ENCODE measurements around the gene SORCS2.
"Not testable (repeated sequence)": the region's sequence is repeated elsewhere in the genome, so short reads cannot be mapped to it uniquely, and the experiment has no call there.

SORCS2 gene

DNA sequence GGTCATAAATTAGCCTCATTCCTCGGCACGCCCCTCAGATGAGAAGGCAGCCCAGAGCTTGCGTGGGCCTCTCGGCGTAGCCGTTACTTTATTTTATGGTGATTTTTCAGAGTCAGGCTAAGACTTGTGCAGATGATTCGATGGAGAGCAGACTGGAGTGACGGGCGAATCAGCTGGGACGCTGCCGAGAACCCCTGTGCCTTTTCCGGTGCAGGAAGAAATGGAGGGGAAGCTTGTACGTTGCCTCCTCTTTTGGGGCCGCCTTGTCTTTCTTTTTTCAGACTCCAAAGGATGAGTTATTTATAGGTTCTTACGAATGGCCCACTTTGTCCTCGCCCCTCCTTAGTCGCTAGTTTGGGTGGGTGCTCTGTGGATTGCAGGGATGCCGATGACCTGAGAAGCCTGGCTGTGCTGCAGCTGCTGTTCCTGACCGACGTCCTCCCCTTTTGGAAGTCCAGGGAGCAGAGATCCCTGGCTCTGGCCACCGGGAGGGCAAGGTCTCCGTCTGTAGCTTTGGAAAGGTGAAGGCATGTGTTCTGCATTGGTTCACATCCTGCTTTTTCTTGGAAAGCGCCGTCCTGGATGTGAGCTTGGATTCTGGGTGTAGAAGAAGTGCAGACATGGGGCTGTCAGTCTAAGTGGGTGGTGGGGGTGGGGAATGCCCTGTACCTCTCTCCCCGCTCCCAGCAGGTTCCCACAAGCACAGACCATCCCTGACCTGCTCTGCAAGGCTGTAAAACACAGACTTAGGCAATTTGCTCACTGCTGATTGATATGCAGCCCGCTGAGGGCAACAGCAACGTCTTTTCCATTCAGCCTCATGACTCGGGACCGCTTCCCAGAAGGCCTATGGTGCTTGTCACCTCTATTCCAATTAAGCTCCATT, 9.3 kb downstream of the SORCS2 start:
- no peak for DNase-seq

DNA sequence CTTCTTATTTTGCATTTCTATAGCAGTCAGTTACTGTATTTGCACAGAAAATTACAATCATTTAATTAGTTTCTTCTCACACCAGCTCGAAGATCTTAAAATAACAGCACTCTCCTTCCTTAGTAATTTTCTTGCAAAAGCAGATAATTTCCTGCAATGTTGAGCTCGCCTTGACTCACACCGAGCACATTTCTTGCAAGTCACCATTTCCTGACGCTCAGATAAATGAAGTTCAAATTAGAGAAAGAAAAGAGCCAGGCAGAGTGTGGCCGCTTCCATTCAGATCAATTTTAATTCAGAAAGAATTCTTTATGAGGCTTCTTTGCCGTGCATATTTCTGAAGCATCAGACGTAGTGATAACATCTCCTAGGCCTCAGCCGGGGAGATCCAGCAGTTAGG, 10.1 kb downstream of the SORCS2 start:
- DNase-seq: no peak

DNA sequence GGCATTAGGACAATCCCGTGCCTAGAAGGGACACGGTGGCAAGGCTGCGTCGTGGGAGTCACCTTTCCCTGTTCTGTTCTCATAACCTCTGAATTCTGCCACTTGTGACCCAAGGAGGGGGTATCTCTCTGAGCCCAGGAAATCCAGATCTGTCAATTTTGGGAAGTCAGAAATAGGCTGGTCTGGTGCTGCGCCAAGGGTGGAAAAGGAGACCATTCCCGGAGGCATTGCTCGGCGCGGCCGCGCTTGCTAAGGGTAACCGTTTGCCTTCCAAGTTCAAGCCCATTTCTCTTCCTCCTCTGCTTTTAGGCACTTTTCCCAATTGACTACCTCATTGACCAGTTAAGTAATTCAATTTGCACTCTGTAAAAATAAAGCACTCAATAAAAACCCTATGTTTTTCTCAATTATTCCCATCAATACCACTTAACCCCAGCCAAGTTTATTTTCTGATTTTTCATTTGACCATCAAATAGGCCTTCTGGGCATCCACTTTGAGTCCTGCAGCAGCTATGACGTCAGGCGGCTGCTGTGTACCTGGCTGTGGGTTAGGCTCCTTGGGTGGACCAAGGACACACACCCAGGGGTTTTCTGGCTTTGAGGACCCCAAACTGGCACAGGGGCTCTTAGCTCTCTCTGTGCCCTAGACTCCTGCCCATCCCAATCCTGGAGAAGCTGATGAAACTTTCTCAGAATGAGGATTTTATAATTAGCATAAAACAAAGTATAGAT, 12.5 kb downstream of the SORCS2 start:
- DNase-seq: no peak

DNA sequence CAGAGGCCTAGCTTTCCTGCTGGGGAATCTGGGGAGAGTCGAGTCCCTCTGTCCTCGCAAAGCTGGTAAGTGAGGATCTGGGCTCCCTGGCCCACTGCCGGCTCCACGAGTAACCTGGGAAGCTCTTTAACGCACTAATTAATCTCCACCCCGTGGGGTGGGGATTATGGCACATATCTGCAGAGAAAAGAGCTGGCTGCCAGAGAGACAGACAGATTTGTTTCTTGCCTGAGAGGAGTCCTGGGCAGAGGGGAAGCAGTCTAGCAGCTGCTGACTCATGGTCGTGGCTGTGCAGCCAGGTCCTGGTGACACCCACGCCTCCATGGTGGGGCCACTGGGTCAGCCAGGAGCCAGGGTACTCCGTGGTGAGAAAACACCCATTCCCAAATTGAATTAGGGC, 14.0 kb downstream of the SORCS2 start:
- DNase-seq: no peak

DNA sequence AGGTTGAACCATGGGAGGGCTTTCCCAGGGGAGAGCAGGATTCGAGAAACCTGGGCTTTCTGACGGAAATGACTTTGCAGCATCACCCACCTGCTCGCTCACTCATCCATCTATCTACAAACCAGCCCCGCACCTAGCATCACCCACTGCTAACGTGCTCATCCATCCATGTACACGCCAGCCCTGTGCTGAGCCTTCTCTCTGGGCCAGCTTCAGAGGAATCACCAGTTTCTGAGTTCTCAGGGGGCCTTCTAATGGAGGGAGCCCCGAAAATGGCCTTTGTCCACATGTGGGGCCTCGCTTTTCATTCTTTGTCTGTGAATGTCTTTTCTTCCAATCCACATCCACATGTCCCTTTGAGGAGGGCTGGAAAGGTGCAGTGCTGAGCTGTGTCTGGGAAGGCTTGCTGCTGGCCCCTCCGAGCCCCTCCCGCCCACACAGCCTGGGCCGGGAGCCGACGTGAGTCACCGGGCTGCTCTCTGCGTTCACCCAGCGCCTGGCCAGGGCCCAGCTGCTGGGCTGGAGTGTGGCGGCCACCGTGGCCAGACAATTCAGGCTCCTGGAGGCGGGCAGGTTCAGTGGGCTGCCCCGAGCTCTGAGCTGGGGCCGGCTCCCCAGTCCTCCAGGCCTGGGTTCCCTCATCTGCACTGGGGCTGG, 14.7 kb downstream of the SORCS2 start:
- DNase-seq: no peak

DNA sequence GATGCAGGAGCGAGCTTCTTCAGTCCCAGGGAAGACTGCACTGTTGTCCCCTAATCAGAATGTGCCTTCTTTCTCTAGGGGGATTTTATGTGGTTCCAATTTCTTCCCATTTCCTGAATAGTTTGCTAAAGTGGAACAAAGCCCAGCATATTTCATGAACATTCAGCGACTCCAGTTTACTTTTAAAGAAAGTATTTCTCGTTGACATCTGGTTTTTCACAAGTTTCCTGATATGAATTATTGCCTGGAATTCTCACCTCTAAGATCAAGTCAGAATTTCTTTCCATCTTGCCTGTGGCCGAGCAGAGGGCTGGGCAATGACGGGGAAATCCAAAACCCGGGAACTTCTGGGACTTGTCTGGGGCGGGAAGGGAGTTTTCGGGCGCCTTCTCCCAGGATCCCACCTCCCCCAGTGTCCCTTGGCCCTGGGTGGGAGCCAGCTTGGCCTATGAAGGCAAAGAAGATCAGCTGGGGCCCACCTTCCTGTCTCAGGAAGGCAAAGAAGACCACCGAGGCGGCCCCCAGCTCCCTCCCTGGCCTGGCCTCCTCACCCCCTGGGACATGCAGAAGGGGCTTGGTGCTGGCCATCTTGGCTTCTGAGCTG, 15.4 kb downstream of the SORCS2 start:
- DNase-seq: no peak

DNA sequence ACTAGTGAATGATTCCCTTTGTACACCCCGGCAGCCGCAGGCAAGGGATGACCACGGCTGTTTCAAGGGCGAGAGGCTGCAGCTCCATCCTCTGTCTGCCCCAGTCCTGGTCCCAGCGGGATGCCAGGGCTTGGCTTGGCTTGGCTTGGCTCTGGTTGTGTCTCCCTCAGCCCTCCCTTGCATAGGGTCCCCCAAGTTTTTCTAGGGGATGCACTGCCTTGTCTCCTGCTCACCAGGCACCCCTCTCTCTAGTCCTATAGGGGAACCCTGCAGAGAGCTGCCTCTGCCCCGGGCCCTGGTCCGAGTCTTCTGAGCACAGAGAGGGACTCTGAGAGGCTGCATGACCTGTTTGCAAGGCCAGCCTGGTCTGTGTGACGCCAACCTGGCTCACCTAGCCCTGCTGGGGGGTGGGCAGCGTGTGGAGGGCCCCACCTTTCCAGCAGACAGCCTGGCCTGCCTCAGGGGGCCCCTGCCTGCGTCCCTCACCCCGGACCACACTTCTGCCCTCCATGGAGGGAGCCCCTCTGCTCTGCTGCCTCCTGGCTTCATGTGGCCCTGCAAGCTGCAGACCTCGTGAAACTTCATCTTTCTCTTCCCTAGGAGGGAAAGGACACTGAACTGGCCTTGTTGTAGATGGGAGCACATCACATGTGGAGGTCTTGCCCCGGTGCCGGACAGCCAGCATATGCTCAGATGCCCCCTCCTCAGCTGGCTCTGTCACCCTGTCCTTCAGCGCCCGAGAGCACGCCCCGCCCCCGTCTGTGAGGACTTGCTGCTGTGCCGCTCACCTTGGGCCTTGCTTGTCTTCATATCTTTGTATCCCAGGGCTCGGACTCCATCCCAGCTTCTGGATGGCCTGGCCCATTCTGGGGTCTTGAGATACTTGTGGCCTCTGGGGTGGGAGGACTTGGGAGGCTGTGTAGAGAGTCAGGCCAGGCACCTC, 16.4 kb downstream of the SORCS2 start:
- no peak for DNase-seq

DNA sequence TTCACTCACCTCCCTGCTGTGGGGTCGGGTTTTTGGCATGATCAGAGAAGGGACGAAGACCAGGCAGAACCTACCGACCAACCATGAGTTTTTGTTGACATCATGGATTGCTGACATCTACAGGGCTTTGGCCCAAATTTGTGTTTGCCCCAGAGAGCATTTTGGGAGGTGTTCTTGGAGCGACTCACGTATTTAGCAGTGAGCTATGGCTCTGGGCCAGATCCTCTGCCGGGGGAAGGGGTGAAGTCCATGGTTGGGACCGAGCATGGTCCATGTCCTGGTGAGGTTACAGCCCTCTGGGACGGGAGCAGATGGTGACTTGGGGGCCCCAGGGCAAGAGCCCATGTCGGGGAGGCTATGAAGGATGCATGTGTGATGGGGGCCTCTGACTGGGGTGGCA, 17.4 kb downstream of the SORCS2 start:
- DNase-seq: no peak

DNA sequence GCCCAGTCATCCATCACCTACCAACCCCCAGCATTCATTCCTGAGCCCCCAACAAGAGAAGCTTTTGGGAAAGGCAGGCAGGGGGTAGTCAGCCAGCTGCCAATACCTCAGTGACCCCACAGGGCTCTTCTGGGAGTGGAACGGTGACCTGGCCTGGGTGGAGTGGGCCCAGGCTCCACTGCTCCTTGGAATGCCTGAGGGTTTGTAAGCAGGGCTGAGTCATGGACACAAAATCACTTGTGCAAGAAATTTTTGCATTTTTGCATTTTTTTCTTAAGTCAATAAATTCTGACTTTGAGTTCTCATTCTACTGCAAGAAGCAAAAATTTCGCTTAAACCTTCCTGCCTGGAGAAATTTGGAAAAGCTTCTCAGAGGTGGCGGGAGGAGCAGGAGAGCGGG, 18.5 kb downstream of the SORCS2 start:
- no peak for DNase-seq

DNA sequence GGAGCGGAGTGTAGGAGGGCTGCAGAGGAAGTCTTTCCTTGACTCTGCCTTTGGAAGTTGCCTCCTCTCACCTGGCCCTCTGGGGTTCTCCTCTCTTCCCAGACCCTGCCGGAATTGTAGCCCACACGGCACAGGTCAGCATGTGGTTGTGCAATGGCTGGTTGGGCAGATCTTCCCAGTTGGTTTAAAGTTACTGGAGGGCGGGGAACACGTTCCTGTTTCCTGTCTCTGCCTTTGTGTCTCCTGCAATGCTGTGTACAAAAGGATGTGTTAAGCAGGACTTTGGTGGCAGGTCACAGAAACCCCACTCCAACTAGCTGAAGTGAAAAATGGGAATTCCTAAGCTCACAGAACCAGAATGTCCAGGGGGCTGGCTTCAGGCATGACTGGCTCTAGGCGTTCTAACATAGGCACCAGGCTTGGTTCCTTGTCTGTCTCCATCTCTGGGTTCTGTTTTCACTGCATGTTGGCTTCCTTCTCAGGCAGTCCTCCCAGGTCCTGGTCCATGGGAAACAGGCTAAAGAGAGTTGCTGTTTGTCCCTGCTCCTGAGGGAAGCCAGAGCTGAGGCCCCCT, 19.9 kb downstream of the SORCS2 start:
- DNase-seq: no peak

DNA sequence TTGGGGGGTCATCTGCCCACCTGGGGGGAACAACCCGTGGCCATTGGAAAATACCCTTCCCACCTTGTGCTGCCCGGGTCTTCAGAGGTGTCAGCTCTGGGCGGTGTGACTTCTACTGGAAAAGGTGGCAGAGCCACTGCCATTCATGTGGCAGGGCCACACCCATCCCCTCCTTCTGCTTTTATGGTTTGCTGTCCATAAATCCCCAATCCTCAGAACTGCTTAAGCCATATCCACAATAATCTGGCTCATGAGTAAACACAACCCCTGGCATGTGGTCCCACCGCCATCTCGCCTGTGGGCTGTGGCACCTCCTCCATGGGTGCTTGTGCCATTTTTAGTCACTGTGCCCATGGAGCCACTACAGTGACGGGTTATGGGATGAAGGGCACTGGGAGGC, 20.6 kb downstream of the SORCS2 start:
- DNase-seq: no peak

DNA sequence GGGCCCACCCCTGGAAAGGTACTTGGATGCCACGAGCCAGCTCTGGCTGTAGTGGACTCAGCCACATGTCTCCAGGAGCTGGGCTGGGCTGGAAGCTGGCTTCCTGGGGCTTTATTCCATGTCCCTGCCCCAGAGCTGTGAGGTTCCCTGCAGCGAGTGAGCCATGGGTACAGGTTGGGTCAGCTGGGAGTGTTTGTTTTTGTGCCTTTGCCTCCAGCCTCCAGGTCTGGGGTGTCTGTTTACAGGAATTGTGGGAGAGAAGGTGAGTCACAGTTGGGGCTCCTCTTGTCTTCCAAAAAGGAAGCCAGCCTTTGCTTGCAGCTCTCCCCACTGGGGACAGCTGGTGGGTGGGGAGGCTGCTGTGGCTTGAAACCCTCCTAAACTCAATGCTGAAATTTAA, 21.5 kb downstream of the SORCS2 start:
- DNase-seq: no peak

DNA sequence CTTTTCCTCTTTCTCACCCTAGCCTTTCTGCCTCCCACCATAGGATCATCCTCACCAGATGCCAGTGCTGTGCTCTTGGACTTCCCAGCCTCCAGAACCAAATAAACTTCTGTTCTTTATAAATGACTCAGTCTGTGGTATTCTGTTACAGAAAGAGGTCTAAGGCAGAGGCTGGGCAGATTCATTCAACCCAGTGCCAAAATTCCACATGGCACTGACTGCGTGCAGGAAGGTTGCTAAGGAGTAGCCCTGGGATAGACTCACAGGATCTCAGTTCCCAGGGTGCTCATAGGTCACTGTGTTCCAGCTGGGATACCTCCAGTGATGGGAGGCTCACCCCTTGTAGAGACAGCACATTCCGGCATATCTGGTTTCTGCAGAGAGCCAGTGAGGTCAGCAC, 22.0 kb downstream of the SORCS2 start:
- DNase-seq: no peak

DNA sequence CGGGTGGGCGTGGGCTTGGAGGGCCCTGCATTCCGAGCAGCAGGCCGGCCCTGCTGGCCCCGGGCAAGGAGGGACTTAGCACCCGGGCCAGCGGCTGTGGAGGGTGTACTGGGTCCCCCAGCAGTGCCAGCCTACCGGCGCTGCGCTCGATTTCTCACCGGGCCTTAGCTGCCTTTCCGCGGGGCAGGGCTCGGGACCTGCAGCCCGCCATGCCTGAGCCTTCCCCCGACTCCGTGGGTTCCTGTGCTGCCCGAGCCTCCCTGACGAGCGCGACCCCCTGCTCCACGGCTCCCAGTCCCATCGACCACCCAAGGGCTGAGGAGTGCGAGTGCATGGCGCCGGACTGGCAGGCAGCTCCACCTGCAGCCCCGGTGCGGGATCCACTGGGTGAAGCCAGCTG, 22.8 kb downstream of the SORCS2 start:
- DNase-seq: not testable (repeated sequence)

DNA sequence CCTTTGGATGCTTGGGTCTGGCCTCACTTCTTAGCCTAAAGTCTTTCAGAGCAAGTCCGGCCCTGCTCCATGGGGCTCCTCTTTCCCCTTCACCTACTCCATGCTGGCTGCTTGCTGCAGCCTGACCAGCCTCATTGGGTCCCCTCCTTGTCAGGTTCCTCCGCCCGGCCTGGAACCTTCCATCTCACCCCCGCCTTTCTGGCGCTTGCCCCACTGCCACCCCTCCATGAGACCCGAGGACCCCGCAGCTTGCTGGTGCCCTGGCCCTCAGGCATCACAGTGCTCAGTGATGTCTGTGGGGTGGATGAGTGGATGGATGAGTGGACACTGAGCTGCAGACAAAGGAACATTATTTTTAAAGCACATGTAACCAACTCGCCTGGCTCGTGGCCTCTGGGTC, 24.7 kb downstream of the SORCS2 start:
- no peak for DNase-seq

DNA sequence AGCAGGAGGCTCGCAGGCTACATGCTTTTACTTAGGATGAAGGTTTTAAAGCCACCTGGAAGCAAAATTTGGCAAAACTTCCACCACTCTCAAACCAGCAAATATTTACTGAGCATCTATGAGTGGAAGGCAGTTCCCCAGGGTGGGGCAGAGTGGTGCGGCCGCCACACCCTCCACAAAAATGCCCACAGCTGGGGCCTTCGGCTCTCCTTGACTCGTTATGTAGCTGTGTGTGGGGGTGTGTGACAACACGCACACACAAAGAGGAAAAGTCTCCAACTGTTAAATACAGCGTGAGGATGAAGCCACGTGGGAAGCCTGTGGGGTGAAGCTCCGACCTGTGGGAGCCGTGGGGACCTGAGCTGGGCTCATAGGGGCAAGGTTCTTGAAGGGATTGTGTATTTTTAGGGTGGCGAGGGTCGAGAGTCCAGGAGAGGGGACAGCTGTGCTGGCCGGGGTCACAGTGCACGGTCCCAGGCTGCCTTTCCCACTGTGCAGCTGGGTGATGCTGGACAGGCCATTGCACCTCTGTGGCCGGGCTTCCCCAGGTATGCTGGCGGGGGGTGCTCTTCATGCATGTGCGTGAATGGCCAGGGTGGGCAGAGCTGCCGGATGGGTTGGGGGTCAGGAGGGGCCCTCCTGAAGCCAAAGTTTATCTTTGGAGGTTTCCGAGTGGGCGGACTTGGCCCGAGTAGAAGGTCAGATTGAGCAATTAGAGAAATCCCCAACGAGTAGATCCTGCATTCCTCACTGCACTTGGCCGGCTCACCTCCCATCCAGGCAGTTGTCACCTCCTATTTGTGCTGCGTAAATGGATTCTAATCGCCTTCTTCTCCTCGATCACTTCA, 25.4 kb downstream of the SORCS2 start:
- DNase-seq: no peak

DNA sequence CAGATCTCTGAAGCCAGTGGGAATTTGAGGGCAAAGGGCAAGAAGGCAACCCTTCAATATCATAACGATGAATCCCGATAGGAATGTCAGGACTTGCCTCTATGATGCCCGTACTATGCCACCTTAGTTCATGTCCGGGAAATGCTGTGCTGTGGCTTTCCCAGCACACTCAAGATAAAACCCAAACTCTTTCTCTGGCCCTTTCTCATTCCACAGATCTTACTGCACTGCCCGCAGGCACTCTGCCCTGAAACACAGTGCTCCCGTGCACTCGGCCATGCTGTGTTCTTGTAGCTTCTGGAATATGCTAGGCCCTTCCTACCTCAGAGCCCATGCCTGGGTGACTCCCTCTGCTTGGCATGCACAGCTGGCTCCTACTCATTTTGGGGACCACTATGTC, 26.3 kb downstream of the SORCS2 start:
- no peak for DNase-seq

DNA sequence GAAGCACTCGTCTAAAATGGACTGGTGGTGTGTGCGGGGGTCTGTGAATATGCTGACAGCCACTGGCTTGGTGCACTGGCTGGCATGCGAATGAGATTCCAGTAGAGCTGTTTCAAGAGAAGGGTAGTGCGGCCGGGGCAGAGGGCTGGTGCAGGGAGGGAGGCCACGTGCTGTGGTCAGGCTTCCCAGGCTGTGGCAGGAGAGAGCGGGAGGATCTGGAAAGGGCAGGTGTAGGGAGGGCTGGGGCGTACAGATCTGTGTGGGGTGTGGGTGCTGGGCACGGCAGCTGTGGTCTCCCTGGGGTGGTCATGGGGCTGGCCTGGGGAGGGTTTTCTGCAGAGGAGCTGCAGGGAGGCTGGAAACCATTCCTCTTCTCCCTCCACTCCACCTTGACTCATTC, 30.2 kb downstream of the SORCS2 start:
- no peak for DNase-seq

DNA sequence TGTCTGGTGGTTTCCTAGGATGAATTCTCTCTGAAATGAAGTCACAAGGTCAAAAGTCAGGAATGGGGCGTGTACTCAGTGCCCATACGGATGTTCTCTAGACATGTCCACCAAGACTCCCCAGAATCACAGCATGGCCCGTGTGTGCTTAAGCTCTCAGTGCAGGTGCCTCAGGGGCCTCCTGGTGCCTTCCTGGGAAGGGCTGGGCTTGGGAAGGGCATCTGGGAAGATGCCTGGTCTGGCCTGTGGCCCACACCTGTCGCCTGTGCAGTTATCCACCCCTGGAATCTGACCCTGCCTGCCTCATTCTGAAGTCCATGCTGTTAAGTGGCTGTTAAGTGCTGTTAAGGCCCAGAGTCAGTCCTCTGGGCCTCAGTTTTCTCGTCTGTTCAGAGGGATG, 31.2 kb downstream of the SORCS2 start:
- no peak for DNase-seq

DNA sequence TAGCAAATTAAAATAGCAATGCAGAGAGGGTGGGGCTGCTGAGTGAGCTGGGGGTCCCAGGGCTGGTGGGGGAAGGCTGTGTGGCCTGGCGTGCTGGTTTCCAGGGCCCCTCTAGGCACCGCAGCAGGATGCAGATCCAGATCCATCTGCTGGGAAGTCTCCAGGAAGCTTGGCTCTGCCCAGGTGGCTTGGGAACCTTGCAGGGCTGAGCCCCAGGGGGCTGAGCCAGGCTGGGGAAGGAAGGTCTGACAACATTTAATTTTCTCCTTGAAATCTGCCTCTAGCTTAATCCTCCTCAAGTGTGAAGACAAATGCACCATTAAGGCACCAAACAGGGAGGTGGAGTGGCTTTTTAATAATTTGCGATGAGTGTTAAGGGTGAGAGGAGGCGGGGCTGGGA, 31.7 kb downstream of the SORCS2 start:
- DNase-seq: no peak
